Common myeloid progenitor, CD34-positive (primary cell): ENCODE measurements around the gene GEMIN8.

Experiments used
- CTCF ChIA-PET: fragments of 350-600 bp; sonication (Branson Sonifier 250); formaldehyde crosslinking; loops from one replicate; lab custom pipeline; 2021; ENCODE audit warnings: antibody characterized with exemption; lab: Charles Lee
- POLR2A ChIA-PET: fragments of 350-600 bp; sonication (Branson Sonifier 250); formaldehyde crosslinking; loops from one replicate; lab custom pipeline; 2021; ENCODE audit warnings: antibody characterized with exemption; lab: Charles Lee
- DNase-seq, 3 donors: peaks; one replicate each; pipeline versions ENCODE4 v3.0.0 to v3.0.0-alpha.2; 2013
- H3K27ac ChIP-seq, 2 experiments: 1 replicate in 1 of 2; 2 replicates in 1 of 2; pipeline ENCODE4 v1.7.0; 2013; ENCODE audit warnings: inconsistent platforms in 2 of 2, low read length in 2 of 2, mild to moderate bottlenecking in 2 of 2, low read depth in 1 of 2, moderate library complexity in 1 of 2; ENCODE audit not compliant: severe bottlenecking in 2 of 2, insufficient read depth in 1 of 2, poor library complexity in 1 of 2
- H3K27me3 ChIP-seq, 5 experiments: replicated peaks in 2 of 5; 1 replicate in 3 of 5; 2 replicates in 2 of 5; pipeline versions ENCODE4 v1.6.1 to v1.7.0; 2013; ENCODE audit warnings: low read length in 4 of 5, mild to moderate bottlenecking in 2 of 5, moderate library complexity in 2 of 5, inconsistent platforms in 1 of 5; ENCODE audit not compliant: insufficient read depth in 5 of 5, control insufficient read depth in 4 of 5
- H3K36me3 ChIP-seq, 4 experiments: 1 replicate in 2 of 4; 2 replicates in 2 of 4; pipeline versions ENCODE4 v1.6.1 to v1.7.0; 2013; ENCODE audit warnings: low read length in 3 of 4, control low read depth in 1 of 4, mild to moderate bottlenecking in 1 of 4; ENCODE audit not compliant: control insufficient read depth in 4 of 4, insufficient read depth in 4 of 4
- H3K4me1 ChIP-seq, 4 experiments: 1 replicate in 3 of 4; 2 replicates in 1 of 4; pipeline versions ENCODE4 v1.6.1 to v1.7.1; 2013; ENCODE audit warnings: low read length in 3 of 4, mild to moderate bottlenecking in 3 of 4, control low read depth in 1 of 4, inconsistent platforms in 1 of 4, moderate library complexity in 1 of 4; ENCODE audit not compliant: control insufficient read depth in 4 of 4, insufficient read depth in 4 of 4; ENCODE audit errors: control extremely low read depth in 1 of 4
- H3K4me3 ChIP-seq, 7 experiments: 1 replicate in 4 of 7; 2 replicates in 3 of 7; pipeline versions ENCODE4 v1.5.1 to v1.7.0; 2013; ENCODE audit warnings: mild to moderate bottlenecking in 7 of 7, low read length in 6 of 7, moderate library complexity in 6 of 7, inconsistent platforms in 2 of 7, low read depth in 2 of 7, control low read depth in 1 of 7; ENCODE audit not compliant: insufficient read depth in 4 of 7, control insufficient read depth in 1 of 7; ENCODE audit errors: extremely low read depth in 1 of 7
- H3K9me3 ChIP-seq, 5 experiments: 1 replicate in 4 of 5; 2 replicates in 1 of 5; pipeline versions ENCODE4 v1.6.1 to v1.7.1; 2013; ENCODE audit warnings: low read length in 4 of 5, mild to moderate bottlenecking in 2 of 5, inconsistent platforms in 1 of 5, low read depth in 1 of 5, moderate library complexity in 1 of 5; ENCODE audit not compliant: control insufficient read depth in 4 of 5, insufficient read depth in 2 of 5; ENCODE audit errors: control extremely low read depth in 1 of 5
- WGBS: methylation state at CpG from one replicate; pipeline ENCODE4 v1.1.5; 2013; ENCODE audit not compliant: insufficient coverage; 5-methylcytosine and 5-hydroxymethylcytosine counted together

The GEMIN8 gene

DNA sequence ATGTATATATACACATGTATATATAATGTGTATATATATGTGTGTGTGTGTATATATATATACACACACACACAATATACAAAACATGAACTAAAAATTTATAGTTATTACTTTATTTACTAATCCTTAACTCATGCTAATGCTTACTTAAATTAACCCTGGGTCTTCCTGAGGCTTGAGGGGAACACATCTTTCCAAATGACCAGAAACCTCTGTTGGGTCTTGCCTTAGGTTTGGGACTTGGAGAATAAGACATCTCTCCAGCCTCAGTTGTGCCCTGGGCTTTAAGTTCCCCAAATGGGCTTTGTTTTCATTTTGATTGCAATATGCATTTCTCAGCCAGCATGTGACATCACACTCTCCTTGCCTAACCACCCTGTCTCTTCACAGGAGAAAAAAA lies 7.7 kb downstream of the GEMIN8 start:
- Histone ChIP-seq H3K4me1 (peaks cover 0 to 4% (median 0%) of the 10 kb centered on the region in 4 experiments), H3K27me3 (no peaks in the 10 kb centered on the region), H3K4me3 (no peak overlapping the region), H3K9me3 (peaks cover 0 to 4% (median 3%) of the 10 kb centered on the region in 5 experiments), H3K36me3 (peaks cover under 1 to 26% (median 7%) of the 10 kb centered on the region in 4 experiments), H3K27ac (no peak overlapping the region)
- POLR2A ChIA-PET: no interaction called here
- CTCF ChIA-PET: no interaction called here
- no peak for DNase-seq

DNA sequence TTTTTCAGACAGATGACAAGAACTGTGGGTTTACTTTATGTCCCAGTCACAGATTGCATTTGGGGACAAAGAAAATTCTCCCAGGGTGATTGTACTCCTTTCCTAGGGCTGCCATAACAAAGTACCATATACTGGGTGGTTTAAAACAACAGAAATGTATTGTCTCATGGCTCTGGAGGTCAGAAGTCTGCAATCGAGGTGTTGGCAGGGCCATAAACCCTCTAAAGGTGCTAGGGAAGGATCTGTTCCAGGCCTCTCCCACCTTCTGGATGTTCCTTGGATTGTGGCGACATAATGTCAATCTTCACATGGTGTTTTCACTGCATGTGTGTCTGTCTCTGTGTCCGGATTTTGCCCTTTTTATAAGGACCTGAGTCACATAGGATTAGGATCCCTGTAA lies 12.3 kb downstream of the GEMIN8 start:
- POLR2A ChIA-PET: no interaction called here
- no peak for DNase-seq
- Histone ChIP-seq H3K27me3 (no peaks in the 10 kb centered on the region), H3K4me3 (no peak overlapping the region), H3K27ac (no peak overlapping the region), H3K9me3 (peaks cover 0 to 7% (median 3%) of the 10 kb centered on the region in 5 experiments), H3K4me1 (no peaks in the 10 kb centered on the region), H3K36me3 (peaks cover 4 to 36% (median 10%) of the 10 kb centered on the region in 4 experiments)
- CTCF ChIA-PET: interaction anchor here (1.2 kb wide), 1 partner anchor 14 kb away, joined by 3 read pairs; no protein-coding TSS in a partner anchor
- 95% methylated on average over 2 of the region's 3 CpGs for WGBS

DNA sequence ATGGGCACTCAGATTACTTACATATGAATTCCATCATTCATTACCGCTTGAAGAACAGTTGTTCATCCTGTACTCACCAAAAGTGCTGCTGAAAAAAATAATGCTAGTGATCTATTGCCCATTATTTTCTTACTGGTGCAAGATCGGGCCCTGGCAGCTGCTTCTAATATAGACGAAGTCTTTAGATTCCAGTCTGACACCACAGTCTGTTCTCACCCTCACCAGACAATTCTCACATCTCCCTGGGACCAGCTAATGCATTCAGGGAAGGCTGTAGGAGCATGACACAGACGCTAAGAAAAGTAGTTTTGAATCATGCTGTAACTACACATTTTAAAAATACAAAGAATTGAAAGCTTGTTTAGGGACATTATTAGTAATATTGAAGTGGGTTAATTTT lies 13.8 kb downstream of the GEMIN8 start:
- H3K9me3 ChIP-seq: peaks cover 0 to 2% (median 0%) of the 10 kb centered on the region in 5 experiments
- no peak overlapping the region for H3K27ac ChIP-seq
- H3K4me1 ChIP-seq: no peaks in the 10 kb centered on the region
- ChIA-PET POLR2A (no interaction called here), CTCF (interaction anchor here (1.2 kb wide), 1 partner anchor 12 kb away, joined by 3 read pairs; no protein-coding TSS in a partner anchor)
- H3K27me3 ChIP-seq: no peaks in the 10 kb centered on the region
- peaks cover 2 to 32% (median 9%) of the 10 kb centered on the region in 4 experiments for H3K36me3 ChIP-seq
- no peak for DNase-seq
- H3K4me3 ChIP-seq: no peak overlapping the region
- WGBS: 96% methylated on average over 3 of the region's 4 CpGs

DNA sequence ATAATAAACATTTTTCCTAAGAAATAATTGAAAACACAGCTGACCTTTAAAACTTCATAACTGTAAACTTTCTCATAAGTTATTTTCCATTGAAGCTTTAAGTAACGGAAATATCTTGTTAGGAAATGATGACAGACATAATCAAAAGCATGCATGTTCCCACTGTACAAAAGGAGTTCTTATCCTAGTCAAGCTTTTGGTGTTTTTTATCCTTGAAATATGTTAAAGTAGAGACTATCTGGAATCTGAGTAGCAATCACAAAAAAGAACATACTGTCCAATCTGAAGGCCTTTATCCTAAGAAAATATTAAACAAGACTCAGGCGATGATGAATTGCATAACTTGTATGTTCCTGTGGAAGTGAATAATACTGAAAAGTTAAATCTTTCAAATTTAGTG lies 14.4 kb downstream of the GEMIN8 start:
- Histone ChIP-seq H3K27ac (no peak overlapping the region), H3K27me3 (no peaks in the 10 kb centered on the region), H3K36me3 (peaks cover 2 to 27% (median 7%) of the 10 kb centered on the region in 4 experiments), H3K4me1 (no peaks in the 10 kb centered on the region), H3K9me3 (peaks cover 0 to 2% (median 0%) of the 10 kb centered on the region in 5 experiments), H3K4me3 (no peak overlapping the region)
- no CpG with 5 or more reads among the region's 2 CpGs for WGBS
- ChIA-PET CTCF (no interaction called here), POLR2A (no interaction called here)
- no peak for DNase-seq

DNA sequence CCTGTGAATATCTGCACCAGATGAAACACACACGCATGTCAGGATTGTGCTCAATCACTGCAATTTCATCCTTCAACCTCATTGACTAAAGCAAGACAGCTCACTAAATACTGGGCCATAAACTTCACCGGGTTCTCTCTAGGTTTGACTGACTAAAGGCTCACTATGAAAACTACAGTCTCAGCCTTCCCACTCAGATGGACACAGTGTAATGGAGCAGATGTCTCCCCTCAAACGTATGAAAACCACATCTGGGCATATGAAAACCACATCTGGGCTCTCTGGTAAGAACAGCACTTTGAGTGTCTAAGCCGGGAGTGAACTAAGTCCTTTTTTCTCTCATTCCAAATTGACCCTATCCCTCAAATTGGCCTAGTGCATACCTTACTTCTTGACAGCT lies 15.2 kb downstream of the GEMIN8 start:
- POLR2A ChIA-PET: no interaction called here
- Histone ChIP-seq H3K27me3 (no peaks in the 10 kb centered on the region), H3K36me3 (peaks cover 2 to 20% (median 7%) of the 10 kb centered on the region in 4 experiments), H3K4me1 (no peaks in the 10 kb centered on the region), H3K4me3 (no peak overlapping the region), H3K27ac (no peak overlapping the region), H3K9me3 (peaks cover 0 to 2% (median 0%) of the 10 kb centered on the region in 5 experiments)
- DNase-seq: no peak
- WGBS: 91% methylated on average over 4 of the region's 4 CpGs
- CTCF ChIA-PET: no interaction called here

DNA sequence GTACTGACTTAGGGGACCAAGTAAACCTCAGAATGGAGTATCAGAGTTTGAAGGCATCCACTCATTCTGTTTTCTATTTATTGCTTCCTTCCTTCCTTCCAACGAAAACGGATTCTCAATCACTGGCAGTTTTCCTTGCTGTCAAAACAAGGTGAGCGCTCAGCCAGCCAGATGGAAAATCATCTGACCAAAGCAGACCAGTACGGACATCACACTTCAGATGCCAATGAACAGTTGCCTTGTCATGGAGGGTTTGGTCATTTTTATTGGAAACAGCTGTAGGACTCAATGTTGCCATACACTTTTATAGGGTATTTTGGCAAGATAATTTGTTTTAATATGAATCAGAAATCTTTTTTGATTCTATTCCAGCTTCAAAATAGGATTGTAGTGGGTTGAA lies 16.6 kb downstream of the GEMIN8 start:
- 93% methylated on average over 3 of the region's 4 CpGs for WGBS
- ChIA-PET POLR2A (no interaction called here), CTCF (no interaction called here)
- no peak for DNase-seq
- no peak overlapping the region for H3K27ac ChIP-seq
- H3K4me3 ChIP-seq: no peak overlapping the region
- no peaks in the 10 kb centered on the region for H3K4me1 ChIP-seq
- peaks cover 0 to 2% (median 0%) of the 10 kb centered on the region in 5 experiments for H3K9me3 ChIP-seq
- peaks cover 3 to 20% (median 5%) of the 10 kb centered on the region in 4 experiments for H3K36me3 ChIP-seq
- no peaks in the 10 kb centered on the region for H3K27me3 ChIP-seq

DNA sequence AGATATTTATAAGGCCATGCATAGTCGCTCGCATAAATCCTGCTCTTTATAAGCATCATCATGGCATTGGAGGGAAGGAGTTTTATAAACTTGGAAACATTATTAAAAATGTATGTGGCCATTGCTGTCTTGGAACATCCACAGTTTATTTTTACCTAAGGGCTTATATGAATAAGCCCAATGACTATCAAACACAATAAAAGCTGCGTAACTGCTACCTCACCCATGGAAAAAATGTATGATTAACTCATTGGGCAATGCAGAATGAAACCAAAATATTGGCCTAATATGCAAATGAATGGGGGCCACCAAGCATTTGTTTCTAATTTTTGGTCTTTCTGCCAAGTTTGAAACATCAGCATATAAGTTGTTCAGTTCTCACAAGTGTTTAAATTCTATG lies 19.1 kb downstream of the GEMIN8 start:
- Histone ChIP-seq H3K27ac (no peak overlapping the region), H3K4me3 (no peak overlapping the region), H3K27me3 (peaks cover 0 to 3% (median 0%) of the 10 kb centered on the region in 5 experiments), H3K4me1 (no peaks in the 10 kb centered on the region), H3K36me3 (peaks cover 0 to 28% (median 6%) of the 10 kb centered on the region in 4 experiments), H3K9me3 (peaks cover 0 to 2% (median 0%) of the 10 kb centered on the region in 5 experiments)
- no CpG with 5 or more reads among the region's 3 CpGs for WGBS
- no peak for DNase-seq
- POLR2A ChIA-PET: no interaction called here
- CTCF ChIA-PET: no interaction called here
